ENCODE results near the gene UBL5.
"Not testable (repeated sequence)": the region's sequence is repeated elsewhere in the genome, so short reads cannot be mapped to it uniquely, and the experiment has no call there.

Gene UBL5

GRCh38 chr19:9818175-9818733 is 9.5 kb upstream of the UBL5 start:
- DNase-seq: no peak

- peak; percentile 93 to 99 for DNase-seq
Measured at GRCh38 chr19:9818734-9819595, 8.8 kb upstream of the UBL5 start, which contains the start of gene FBXL12. Gene FBXL12, minus strand, starts transcription at chr19:9819079. Its CDS starts 266 bp downstream, at chr19:9818813.

GRCh38 chr19:9819596-9819909 is 8.2 kb upstream of the UBL5 start:
- no peak for DNase-seq

- not testable (repeated sequence) for DNase-seq
Measured at GRCh38 chr19:9820034-9820433, 7.7 kb upstream of the UBL5 start.

GRCh38 chr19:9823816-9824215 is 3.9 kb upstream of the UBL5 start:
- DNase-seq: no peak

- no peak for DNase-seq
Measured at GRCh38 chr19:9828551-9829063, 889 bp downstream of the UBL5 start.

- no peak for DNase-seq
Measured at GRCh38 chr19:9834307-9834725, 6.6 kb downstream of the UBL5 start.

GRCh38 chr19:9834726-9835506 is 7.2 kb downstream of the UBL5 start, which contains the start of gene PIN1:
Gene PIN1, plus strand, starts transcription at chr19:9835318. Its CDS starts 27 bp downstream, at chr19:9835345.
- peak; percentile 90 to 97 for DNase-seq

GRCh38 chr19:9835507-9835949 is 7.8 kb downstream of the UBL5 start:
- no peak for DNase-seq

- DNase-seq: no peak
Measured at GRCh38 chr19:9836021-9836420, 8.3 kb downstream of the UBL5 start.

- DNase-seq: no peak
Measured at GRCh38 chr19:9838324-9838723, 10.6 kb downstream of the UBL5 start.

- DNase-seq: no peak
Measured at GRCh38 chr19:9839415-9839814, 11.7 kb downstream of the UBL5 start.

GRCh38 chr19:9842834-9843625 is 15.3 kb downstream of the UBL5 start:
- DNase-seq: no peak

GRCh38 chr19:9843626-9844273 is 16.0 kb downstream of the UBL5 start:
- not testable (repeated sequence) for DNase-seq

GRCh38 chr19:9847087-9847671 is 19.5 kb downstream of the UBL5 start:
- peak in 1 of 2 experiments; percentile 15 for DNase-seq

- DNase-seq: no peak
Measured at GRCh38 chr19:9848060-9848459, 20.3 kb downstream of the UBL5 start.

- DNase-seq: no peak
Measured at GRCh38 chr19:9848762-9849161, 21.0 kb downstream of the UBL5 start.

GRCh38 chr19:9849791-9850190 is 22.1 kb downstream of the UBL5 start:
- DNase-seq: no peak

GRCh38 chr19:9850235-9850959 is 22.7 kb downstream of the UBL5 start:
- peak in 1 of 2 experiments; percentile 32 for DNase-seq

GRCh38 chr19:9854282-9854846 is 26.6 kb downstream of the UBL5 start:
- no peak for DNase-seq
